BLaER1 treated with 17β-estradiol and CSF1 and Interleukin-3, amounts not matched to agents 10 nM and 100 nM (cell line): ENCODE results near the gene BFAR.
A peak's percentile ranks its signal among the peaks of the same experiment; 100 is the strongest.

Experiments
- H3K27ac ChIP-seq, 11 experiments: shearing (Covaris generic); formaldehyde crosslinking; 2 replicates each; pipeline ENCODE4 v1.8.1; 2022
- H3K27me3 ChIP-seq, 11 experiments: shearing (Covaris generic); formaldehyde crosslinking; 2 replicates each; pipeline ENCODE4 v1.8.1; 2022
- H3K36me3 ChIP-seq, 11 experiments: shearing (Covaris generic); formaldehyde crosslinking; 2 replicates each; pipeline ENCODE4 v1.8.1; 2022
- H3K4me1 ChIP-seq, 10 experiments: shearing (Covaris generic); formaldehyde crosslinking; 2 replicates each; pipeline ENCODE4 v1.8.1; 2022
- H3K4me2 ChIP-seq, 11 experiments: shearing (Covaris generic); formaldehyde crosslinking; 2 replicates each; pipeline ENCODE4 v1.8.1; 2022
- H3K4me3 ChIP-seq, 10 experiments: shearing (Covaris generic); formaldehyde crosslinking; 2 replicates each; pipeline ENCODE4 v1.8.1; 2022
- H3K9ac ChIP-seq, 11 experiments: shearing (Covaris generic); formaldehyde crosslinking; 2 replicates each; pipeline ENCODE4 v1.8.1; 2022
- H3K9me3 ChIP-seq, 11 experiments: shearing (Covaris generic); formaldehyde crosslinking; replicated peaks in 1 of 11; 2 replicates each; pipeline ENCODE4 v1.8.1; 2022
- H4K20me1 ChIP-seq, 11 experiments: shearing (Covaris generic); formaldehyde crosslinking; 2 replicates each; pipeline ENCODE4 v1.8.1; 2022
- Cebpa-rat ChIP-seq, 11 experiments: shearing (Covaris generic); IDR thresholded peaks; 2 replicates each; pipeline ENCODE4 v1.8.1; 2022

Gene BFAR

GRCh38 chr16:14632693-14633569 lies at the start of gene BFAR:
TSS of gene BFAR (plus strand) at chr16:14632951. CDS start at chr16:14644347, 11,396 bp downstream.
- H3K9ac ChIP-seq: peak within 1 kb of the TSS; percentile 91 to 99 (median 98)
- peak within 1 kb of the TSS; percentile 90 to 98 (median 95) for H3K4me2 ChIP-seq
- H3K27ac ChIP-seq: peak within 1 kb of the TSS; percentile 90 to 99 (median 98)
- no peaks in the 10 kb centered on the region for H3K9me3 ChIP-seq
- no peak for TF ChIP-seq Cebpa-rat (IDR thresholded peaks at IDR 0.05)
- H3K27me3 ChIP-seq: no peaks in the 10 kb centered on the region
- peak within 1 kb of the TSS; percentile 81 to 100 (median 95) for H3K4me3 ChIP-seq
- H3K36me3 ChIP-seq: peaks cover 5 to 37% (median 26%) of the 10 kb centered on the region in 11 experiments
- H3K4me1 ChIP-seq: peaks cover 41 to 58% (median 48%) of the 10 kb centered on the region in 10 experiments
- peaks cover 37 to 45% (median 41%) of the 10 kb centered on the region in 11 experiments for H4K20me1 ChIP-seq

GRCh38 chr16:14585287-14585686 lies 47.5 kb upstream of the BFAR start:
- no peaks in the 10 kb centered on the region for H3K27me3 ChIP-seq
- no peaks in the 10 kb centered on the region for H3K4me1 ChIP-seq
- H3K27ac ChIP-seq: no peak overlapping the region
- no peaks in the 10 kb centered on the region for H4K20me1 ChIP-seq
- no peak overlapping the region for H3K9ac ChIP-seq
- no peak overlapping the region for H3K4me3 ChIP-seq
- peaks cover 91 to 100% (median 99%) of the 10 kb centered on the region in 11 experiments for H3K36me3 ChIP-seq
- TF ChIP-seq Cebpa-rat (IDR thresholded peaks at IDR 0.05): no peak
- no peaks in the 10 kb centered on the region for H3K9me3 ChIP-seq
- no peak overlapping the region for H3K4me2 ChIP-seq

- H3K36me3 ChIP-seq: peaks cover 91 to 100% (median 99%) of the 10 kb centered on the region in 11 experiments
- H3K4me3 ChIP-seq: no peak overlapping the region
- no peaks in the 10 kb centered on the region for H4K20me1 ChIP-seq
- no peak overlapping the region for H3K27ac ChIP-seq
- H3K27me3 ChIP-seq: no peaks in the 10 kb centered on the region
- H3K4me1 ChIP-seq: no peaks in the 10 kb centered on the region
- H3K4me2 ChIP-seq: no peak overlapping the region
- H3K9me3 ChIP-seq: no peaks in the 10 kb centered on the region
- no peak overlapping the region for H3K9ac ChIP-seq
- no peak for TF ChIP-seq Cebpa-rat (IDR thresholded peaks at IDR 0.05)
Observed at GRCh38 chr16:14586637-14587305, 46.0 kb upstream of the BFAR start.

- H3K36me3 ChIP-seq: peaks cover 93 to 100% (median 96%) of the 10 kb centered on the region in 11 experiments
Observed at GRCh38 chr16:14600164-14600563, 32.6 kb upstream of the BFAR start.

GRCh38 chr16:14602443-14602963 lies 30.2 kb upstream of the BFAR start:
- Histone ChIP-seq H3K4me1 (peaks cover 0 to 26% (median 15%) of the 10 kb centered on the region in 10 experiments; a peak in 16 of 20 replicates), H3K4me2 (no peak overlapping the region), H3K4me3 (no peak overlapping the region), H3K27ac (no peak overlapping the region), H3K9me3 (no peaks in the 10 kb centered on the region), H3K27me3 (no peaks in the 10 kb centered on the region), H3K9ac (no peak overlapping the region), H4K20me1 (peaks cover 0 to 5% (median 0%) of the 10 kb centered on the region in 11 experiments; a peak in 4 of 22 replicates), H3K36me3 (peaks cover 89 to 100% (median 96%) of the 10 kb centered on the region in 11 experiments)
- TF ChIP-seq Cebpa-rat (IDR thresholded peaks at IDR 0.05): no peak

More at GRCh38 chr16:14600164-14600563, 32.6 kb upstream of the BFAR start:
- no peaks in the 10 kb centered on the region for H3K27me3 ChIP-seq
- H3K4me3 ChIP-seq: no peak overlapping the region
- H3K9ac ChIP-seq: no peak overlapping the region
- no peaks in the 10 kb centered on the region for H3K9me3 ChIP-seq
- TF ChIP-seq Cebpa-rat (IDR thresholded peaks at IDR 0.05): no peak
- peaks cover 0 to 8% (median 0%) of the 10 kb centered on the region in 11 experiments; a peak in 6 of 22 replicates for H4K20me1 ChIP-seq
- no peak overlapping the region for H3K4me2 ChIP-seq
- no peak overlapping the region for H3K27ac ChIP-seq
- peaks cover 0 to 3% (median 0%) of the 10 kb centered on the region in 10 experiments; a peak in 1 of 20 replicates for H3K4me1 ChIP-seq

GRCh38 chr16:14606102-14606501 lies 26.6 kb upstream of the BFAR start:
- Histone ChIP-seq H3K4me2 (peak overlapping the region in 7 of 11 experiments; percentile 7 to 70 (median 50); a peak in 11 of 22 replicates), H3K4me3 (no peak overlapping the region), H3K36me3 (peaks cover 91 to 100% (median 94%) of the 10 kb centered on the region in 11 experiments), H3K27me3 (no peaks in the 10 kb centered on the region), H3K27ac (peak overlapping the region in 1 of 11 experiments; percentile 41; a peak in 1 of 22 replicates), H4K20me1 (peaks cover 0 to 5% (median 0%) of the 10 kb centered on the region in 11 experiments; a peak in 3 of 22 replicates), H3K4me1 (peaks cover 13 to 41% (median 31%) of the 10 kb centered on the region in 10 experiments), H3K9ac (0 out of 22 replicates have a peak overlapping the region, but pooled peaks of 1 of the 11 experiments have one; percentile 28), H3K9me3 (no peaks in the 10 kb centered on the region)
- TF ChIP-seq Cebpa-rat (IDR thresholded peaks at IDR 0.05): no peak

GRCh38 chr16:14608111-14608566 lies 24.6 kb upstream of the BFAR start:
- no peaks in the 10 kb centered on the region for H3K27me3 ChIP-seq
- no peak overlapping the region for H3K9ac ChIP-seq
- H3K27ac ChIP-seq: peak overlapping the region in 1 of 11 experiments; percentile 17; a peak in 1 of 22 replicates
- H3K4me3 ChIP-seq: no peak overlapping the region
- H3K4me2 ChIP-seq: peak overlapping the region; percentile 7 to 47 (median 32); a peak in 16 of 22 replicates
- peaks cover 93 to 100% (median 95%) of the 10 kb centered on the region in 11 experiments for H3K36me3 ChIP-seq
- H4K20me1 ChIP-seq: no peaks in the 10 kb centered on the region; a peak in 1 of 22 replicates
- H3K4me1 ChIP-seq: peaks cover 13 to 41% (median 31%) of the 10 kb centered on the region in 10 experiments
- no peaks in the 10 kb centered on the region for H3K9me3 ChIP-seq
- TF ChIP-seq Cebpa-rat (IDR thresholded peaks at IDR 0.05): no peak

- H3K27me3 ChIP-seq: no peaks in the 10 kb centered on the region
- H3K4me1 ChIP-seq: peaks cover 13 to 41% (median 31%) of the 10 kb centered on the region in 10 experiments
- H3K36me3 ChIP-seq: peaks cover 93 to 100% (median 95%) of the 10 kb centered on the region in 11 experiments
- 0 out of 22 replicates have a peak, but pooled peaks of 1 of the 11 experiments have one; percentile 24 for TF ChIP-seq Cebpa-rat (IDR thresholded peaks at IDR 0.05)
- peak overlapping the region; percentile 7 to 47 (median 30); a peak in 14 of 22 replicates for H3K4me2 ChIP-seq
- H3K9ac ChIP-seq: no peak overlapping the region
- H3K4me3 ChIP-seq: no peak overlapping the region
- H3K9me3 ChIP-seq: no peaks in the 10 kb centered on the region
- peak overlapping the region in 1 of 11 experiments; percentile 17; a peak in 1 of 22 replicates for H3K27ac ChIP-seq
- H4K20me1 ChIP-seq: no peaks in the 10 kb centered on the region; a peak in 1 of 22 replicates
Observed at GRCh38 chr16:14608604-14609003, 24.1 kb upstream of the BFAR start.
